ENCODE measurements around the gene ZPR1.

Gene ZPR1

GRCh38 chr11:116791813-116792143, 4.0 kb upstream of the ZPR1 start, which contains the start of gene APOA5:
APOA5 (minus strand) TSS chr11:116791879; CDS start chr11:116791860, 19 bp downstream.
- no peaks in the 10 kb centered on the region for H3K36me3 ChIP-seq (ENCODE audit: insufficient read depth, low read length)
- H3K4me1 ChIP-seq (ENCODE audit: insufficient read depth, low read length) = no peaks in the 10 kb centered on the region
- no peak within 1 kb of the TSS for H3K9ac ChIP-seq (ENCODE audit: low read depth, low read length)
- H3K9me3 ChIP-seq (ENCODE audit: control insufficient read depth, insufficient read depth, low read length) = no peaks in the 10 kb centered on the region

- H3K4me1 ChIP-seq (ENCODE audit: insufficient read depth, low read length) = no peaks in the 10 kb centered on the region
- H3K9me3 ChIP-seq (ENCODE audit: control insufficient read depth, insufficient read depth, low read length) = no peaks in the 10 kb centered on the region
- H3K36me3 ChIP-seq (ENCODE audit: insufficient read depth, low read length) = no peaks in the 10 kb centered on the region
- H3K9ac ChIP-seq (ENCODE audit: low read depth, low read length) = no peak overlapping the region
Observed at GRCh38 chr11:116791002-116791812, 3.4 kb upstream of the ZPR1 start.

GRCh38 chr11:116790167-116791001, 2.6 kb upstream of the ZPR1 start:
- no peaks in the 10 kb centered on the region for H3K9me3 ChIP-seq (ENCODE audit: control insufficient read depth, insufficient read depth, low read length)
- no peak overlapping the region for H3K9ac ChIP-seq (ENCODE audit: low read depth, low read length)
- H3K4me1 ChIP-seq (ENCODE audit: insufficient read depth, low read length) = no peaks in the 10 kb centered on the region
- peaks cover 5% of the 10 kb centered on the region; the same call in 1 of the 2 replicates for H3K36me3 ChIP-seq (ENCODE audit: insufficient read depth, low read length)

GRCh38 chr11:116788975-116789374, 1.2 kb upstream of the ZPR1 start:
- peaks cover 18% of the 10 kb centered on the region for H3K36me3 ChIP-seq (ENCODE audit: insufficient read depth, low read length)
- no peak overlapping the region for H3K9ac ChIP-seq (ENCODE audit: low read depth, low read length)
- H3K9me3 ChIP-seq (ENCODE audit: control insufficient read depth, insufficient read depth, low read length) = no peaks in the 10 kb centered on the region
- no peaks in the 10 kb centered on the region for H3K4me1 ChIP-seq (ENCODE audit: insufficient read depth, low read length)

GRCh38 chr11:116788534-116788933, 711 bp upstream of the ZPR1 start:
- no peaks in the 10 kb centered on the region for H3K9me3 ChIP-seq (ENCODE audit: control insufficient read depth, insufficient read depth, low read length)
- peak overlapping the region; percentile 95 for H3K9ac ChIP-seq (ENCODE audit: low read depth, low read length)
- H3K36me3 ChIP-seq (ENCODE audit: insufficient read depth, low read length) = peaks cover 18% of the 10 kb centered on the region
- H3K4me1 ChIP-seq (ENCODE audit: insufficient read depth, low read length) = no peaks in the 10 kb centered on the region

- peak overlapping the region; percentile 95 for H3K9ac ChIP-seq (ENCODE audit: low read depth, low read length)
- no peaks in the 10 kb centered on the region for H3K9me3 ChIP-seq (ENCODE audit: control insufficient read depth, insufficient read depth, low read length)
- H3K4me1 ChIP-seq (ENCODE audit: insufficient read depth, low read length) = no peaks in the 10 kb centered on the region
- H3K36me3 ChIP-seq (ENCODE audit: insufficient read depth, low read length) = peaks cover 26% of the 10 kb centered on the region
Observed at GRCh38 chr11:116787436-116787785, 412 bp downstream of the ZPR1 start.

GRCh38 chr11:116786966-116787365, 857 bp downstream of the ZPR1 start:
- Histone ChIP-seq H3K9me3 (ENCODE audit: control insufficient read depth, insufficient read depth, low read length) (no peaks in the 10 kb centered on the region), H3K4me1 (ENCODE audit: insufficient read depth, low read length) (no peaks in the 10 kb centered on the region), H3K9ac (ENCODE audit: low read depth, low read length) (peak overlapping the region; percentile 95), H3K36me3 (ENCODE audit: insufficient read depth, low read length) (peaks cover 26% of the 10 kb centered on the region)

GRCh38 chr11:116786326-116786725, 1.5 kb downstream of the ZPR1 start:
- Histone ChIP-seq H3K36me3 (ENCODE audit: insufficient read depth, low read length) (peaks cover 26% of the 10 kb centered on the region), H3K4me1 (ENCODE audit: insufficient read depth, low read length) (no peaks in the 10 kb centered on the region), H3K9ac (ENCODE audit: low read depth, low read length) (no peak overlapping the region), H3K9me3 (ENCODE audit: control insufficient read depth, insufficient read depth, low read length) (no peaks in the 10 kb centered on the region)

- Histone ChIP-seq H3K36me3 (ENCODE audit: insufficient read depth, low read length) (peaks cover 40% of the 10 kb centered on the region), H3K9ac (ENCODE audit: low read depth, low read length) (no peak overlapping the region)
Observed at GRCh38 chr11:116782728-116783127, 5.1 kb downstream of the ZPR1 start.

GRCh38 chr11:116778556-116778955, 9.3 kb downstream of the ZPR1 start:
- peaks cover 25% of the 10 kb centered on the region for H3K36me3 ChIP-seq (ENCODE audit: insufficient read depth, low read length)

More at GRCh38 chr11:116782728-116783127, 5.1 kb downstream of the ZPR1 start:
- H3K4me1 ChIP-seq (ENCODE audit: insufficient read depth, low read length) = no peaks in the 10 kb centered on the region
- no peaks in the 10 kb centered on the region for H3K9me3 ChIP-seq (ENCODE audit: control insufficient read depth, insufficient read depth, low read length)

GRCh38 chr11:116777056-116777455, 10.8 kb downstream of the ZPR1 start:
- Histone ChIP-seq H3K4me1 (ENCODE audit: insufficient read depth, low read length) (no peaks in the 10 kb centered on the region), H3K9me3 (ENCODE audit: control insufficient read depth, insufficient read depth, low read length) (no peaks in the 10 kb centered on the region), H3K9ac (ENCODE audit: low read depth, low read length) (no peak overlapping the region), H3K36me3 (ENCODE audit: insufficient read depth, low read length) (peaks cover 17% of the 10 kb centered on the region)

More at GRCh38 chr11:116778556-116778955, 9.3 kb downstream of the ZPR1 start:
- no peak overlapping the region for H3K9ac ChIP-seq (ENCODE audit: low read depth, low read length)
- no peaks in the 10 kb centered on the region for H3K9me3 ChIP-seq (ENCODE audit: control insufficient read depth, insufficient read depth, low read length)
- no peaks in the 10 kb centered on the region for H3K4me1 ChIP-seq (ENCODE audit: insufficient read depth, low read length)

GRCh38 chr11:116776522-116776984, 11.3 kb downstream of the ZPR1 start:
- Histone ChIP-seq H3K9me3 (ENCODE audit: control insufficient read depth, insufficient read depth, low read length) (no peaks in the 10 kb centered on the region), H3K9ac (ENCODE audit: low read depth, low read length) (no peak overlapping the region), H3K36me3 (ENCODE audit: insufficient read depth, low read length) (peaks cover 17% of the 10 kb centered on the region; the same call in 1 of the 2 replicates), H3K4me1 (ENCODE audit: insufficient read depth, low read length) (peaks cover 3% of the 10 kb centered on the region; the same call in 1 of the 2 replicates)

- Histone ChIP-seq H3K4me1 (ENCODE audit: insufficient read depth, low read length) (peaks cover 6% of the 10 kb centered on the region), H3K36me3 (ENCODE audit: insufficient read depth, low read length) (peaks cover 17% of the 10 kb centered on the region; the same call in 1 of the 2 replicates), H3K9ac (ENCODE audit: low read depth, low read length) (no peak overlapping the region), H3K9me3 (ENCODE audit: control insufficient read depth, insufficient read depth, low read length) (no peaks in the 10 kb centered on the region)
Observed at GRCh38 chr11:116775975-116776374, 11.8 kb downstream of the ZPR1 start.

GRCh38 chr11:116774661-116775060, 13.2 kb downstream of the ZPR1 start:
- H3K9me3 ChIP-seq (ENCODE audit: control insufficient read depth, insufficient read depth, low read length) = no peaks in the 10 kb centered on the region
- H3K36me3 ChIP-seq (ENCODE audit: insufficient read depth, low read length) = peaks cover 17% of the 10 kb centered on the region; the same call in 1 of the 2 replicates
- peaks cover 6% of the 10 kb centered on the region for H3K4me1 ChIP-seq (ENCODE audit: insufficient read depth, low read length)
- H3K9ac ChIP-seq (ENCODE audit: low read depth, low read length) = no peak overlapping the region
